T-helper 1 cell treated with Interleukin-12 subunit alpha and Interleukin-12 subunit beta and Interleukin-4 antibody, amounts not matched to agents 30 μg/mL and 1 μg/mL, for 36 hours (primary cell): ENCODE measurements around the gene OR51S1.
"Not testable (repeated sequence)": the region's sequence is repeated elsewhere in the genome, so short reads cannot be mapped to it uniquely, and the experiment has no call there.

Experiments used
- H3K27ac Mint-ChIP-seq: one replicate; pipeline ENCODE4 v1.8.0; 2021; ENCODE audit warnings: mild to moderate bottlenecking, mixed read lengths
- H3K27me3 Mint-ChIP-seq: one replicate; pipeline ENCODE4 v1.8.0; 2021; ENCODE audit warnings: low read depth, mixed read lengths
- H3K36me3 Mint-ChIP-seq: one replicate; pipeline ENCODE4 v1.8.0; 2021; ENCODE audit warnings: low read depth, mixed read lengths
- H3K4me1 Mint-ChIP-seq: one replicate; pipeline ENCODE4 v1.8.0; 2021; ENCODE audit warnings: low read depth, mixed read lengths
- H3K4me3 Mint-ChIP-seq: one replicate; pipeline ENCODE4 v1.8.0; 2021; ENCODE audit warnings: mild to moderate bottlenecking, moderate library complexity, mixed read lengths
- H3K9me3 Mint-ChIP-seq: one replicate; pipeline ENCODE4 v1.8.0; 2021; ENCODE audit warnings: mixed read lengths

OR51S1 gene

DNA sequence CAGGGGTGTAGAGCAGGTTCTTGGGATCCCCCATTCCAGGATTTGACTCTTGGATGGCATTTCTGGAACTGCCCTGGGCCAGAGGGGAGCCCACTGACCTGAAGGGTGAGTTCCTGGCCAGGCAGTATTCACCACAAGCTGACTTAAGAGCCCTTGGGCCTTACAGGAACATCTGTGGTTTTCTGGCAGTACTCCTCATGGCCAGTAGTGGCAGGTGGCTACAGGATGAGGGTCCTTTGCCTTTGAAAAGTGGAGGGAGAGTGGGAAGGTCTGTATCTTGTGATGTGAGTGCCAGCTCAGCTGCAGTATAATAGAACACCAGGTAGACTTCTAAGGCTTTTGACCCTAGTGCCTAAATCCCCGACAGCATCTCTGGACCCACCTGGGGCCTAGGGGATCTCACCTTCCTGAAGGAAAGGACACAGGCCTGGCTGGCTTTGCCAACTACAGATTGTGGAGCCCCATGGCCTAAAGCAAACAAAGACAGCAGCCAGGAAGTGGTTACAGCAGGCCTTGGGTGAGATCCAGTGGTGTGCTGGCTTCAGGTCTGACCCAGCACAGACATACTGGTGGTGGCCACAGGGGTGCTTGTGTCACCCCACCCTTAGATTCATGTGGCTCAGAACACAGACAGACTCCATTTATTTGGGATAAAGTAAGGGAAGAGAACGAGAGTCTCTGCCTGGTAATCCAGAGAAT lies 9.0 kb downstream of the OR51S1 start:
- no peaks in the 10 kb centered on the region for H3K27me3 Mint-ChIP-seq
- H3K4me1 Mint-ChIP-seq = no peaks in the 10 kb centered on the region
- no peak overlapping the region for H3K27ac Mint-ChIP-seq
- H3K4me3 Mint-ChIP-seq = no peak overlapping the region
- no peaks in the 10 kb centered on the region for H3K36me3 Mint-ChIP-seq
- H3K9me3 Mint-ChIP-seq = no peaks in the 10 kb centered on the region

DNA sequence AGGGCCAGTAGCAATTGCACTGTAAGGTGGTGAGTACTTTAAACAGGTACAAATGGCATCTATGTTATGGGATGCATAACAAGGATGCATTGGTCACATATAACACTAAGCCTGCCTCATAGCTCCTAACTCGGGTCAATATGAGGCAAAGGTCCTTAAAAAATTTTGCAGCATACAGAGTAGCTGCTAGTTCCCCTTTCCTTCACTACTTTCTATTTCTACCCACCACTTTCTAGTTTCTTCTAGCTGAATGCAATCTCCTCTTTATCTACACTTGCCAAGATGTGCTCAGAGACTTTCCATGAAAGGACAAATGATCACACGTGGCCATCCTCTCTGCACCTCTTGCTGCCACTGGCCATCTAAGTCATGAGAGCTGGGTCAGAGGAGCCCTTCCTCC lies 18.1 kb downstream of the OR51S1 start:
- Mint-ChIP-seq H3K9me3 (no peaks in the 10 kb centered on the region), H3K27me3 (no peaks in the 10 kb centered on the region), H3K4me3 (no peak overlapping the region), H3K4me1 (no peaks in the 10 kb centered on the region), H3K36me3 (no peaks in the 10 kb centered on the region), H3K27ac (no peak overlapping the region)

DNA sequence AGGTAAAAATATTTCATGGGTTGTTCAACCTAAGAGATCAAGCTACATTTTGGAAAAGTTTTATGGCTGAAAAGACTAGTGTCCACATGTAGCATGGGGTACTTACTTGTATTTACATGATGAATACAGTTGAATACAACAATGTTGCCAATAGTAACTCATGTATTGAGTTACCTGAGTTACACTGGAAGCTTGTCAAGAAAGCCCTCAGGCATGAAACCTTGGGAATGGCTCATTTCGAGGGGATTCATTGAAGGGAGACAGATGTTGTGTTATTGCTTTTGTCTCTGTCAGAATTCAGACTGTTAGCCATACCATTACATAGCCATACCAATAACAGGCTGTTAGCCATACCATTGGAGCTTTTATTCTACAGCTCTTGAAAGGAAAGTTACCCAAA lies 18.7 kb downstream of the OR51S1 start:
- H3K27me3 Mint-ChIP-seq = no peaks in the 10 kb centered on the region

DNA sequence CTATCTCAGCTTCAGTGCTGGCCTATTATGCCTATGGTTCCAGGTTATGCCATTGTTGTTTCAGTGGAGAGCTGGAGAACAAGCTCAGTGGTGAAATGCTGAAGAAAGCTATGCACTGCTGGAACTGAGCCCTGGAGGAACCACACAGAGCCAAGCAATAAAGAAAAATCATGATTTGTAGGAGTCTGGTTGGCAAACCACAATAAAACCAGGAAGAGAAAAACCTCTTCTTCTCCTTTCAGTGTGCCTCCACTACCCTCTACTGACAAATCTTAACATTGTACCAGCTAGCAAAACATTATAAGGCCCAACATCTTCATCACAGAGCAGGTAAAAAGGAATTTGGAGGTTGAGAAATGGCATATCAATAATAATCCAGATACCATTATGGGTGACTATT lies 22.6 kb downstream of the OR51S1 start:
- Mint-ChIP-seq H3K4me1 (no peaks in the 10 kb centered on the region), H3K4me3 (no peak overlapping the region), H3K9me3 (no peaks in the 10 kb centered on the region), H3K27ac (no peak overlapping the region), H3K36me3 (no peaks in the 10 kb centered on the region), H3K27me3 (no peaks in the 10 kb centered on the region)

More for the DNA sequence above, 18.7 kb downstream of the OR51S1 start:
- Mint-ChIP-seq H3K4me1 (no peaks in the 10 kb centered on the region), H3K4me3 (no peak overlapping the region), H3K36me3 (no peaks in the 10 kb centered on the region), H3K27ac (no peak overlapping the region), H3K9me3 (no peaks in the 10 kb centered on the region)

DNA sequence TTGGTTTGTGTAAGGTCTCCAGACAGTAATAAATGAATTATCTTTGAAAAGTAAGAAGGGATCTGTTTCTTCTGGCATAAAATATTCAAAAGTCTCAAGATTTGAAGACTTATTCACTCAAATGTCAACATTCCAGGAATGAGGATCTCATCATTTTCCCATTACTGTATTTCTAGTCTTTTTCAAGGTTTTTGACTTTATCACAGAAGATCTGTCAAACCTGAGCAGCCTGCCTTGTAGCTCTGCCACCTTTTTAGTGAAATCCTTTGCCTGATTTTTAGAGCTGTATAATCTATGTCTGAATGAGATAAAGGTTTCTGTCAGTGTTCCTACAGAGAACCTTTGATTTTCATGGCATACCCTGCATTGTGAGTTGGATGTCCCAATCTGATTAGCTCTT lies 23.9 kb downstream of the OR51S1 start:
- no peaks in the 10 kb centered on the region for H3K27me3 Mint-ChIP-seq
- H3K4me1 Mint-ChIP-seq = no peaks in the 10 kb centered on the region
- no peak overlapping the region for H3K27ac Mint-ChIP-seq
- H3K9me3 Mint-ChIP-seq = no peaks in the 10 kb centered on the region
- H3K36me3 Mint-ChIP-seq = no peaks in the 10 kb centered on the region
- no peak overlapping the region for H3K4me3 Mint-ChIP-seq

DNA sequence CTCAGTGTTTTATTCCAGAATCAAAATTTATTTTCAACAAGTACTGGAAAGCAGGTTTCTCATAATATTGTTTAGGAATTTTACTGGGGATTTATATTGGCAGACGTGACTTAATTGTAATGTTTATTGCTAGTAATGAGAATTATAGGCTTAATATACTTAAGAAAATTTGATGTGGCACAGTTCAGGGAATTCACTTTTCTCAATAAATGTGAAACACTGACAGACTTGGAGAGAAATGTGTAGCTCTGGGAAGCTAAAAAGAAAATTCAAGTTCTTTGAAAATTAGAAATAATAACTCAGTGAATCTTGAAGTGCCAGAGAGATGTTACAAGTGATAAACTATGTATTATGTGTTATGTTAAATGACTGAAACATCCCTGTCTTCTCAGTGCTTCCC lies 28.0 kb downstream of the OR51S1 start, which contains the start of gene OR51F2:
Gene OR51F2 (plus strand): TSS at position 301 of the 400 bp plus-strand sequence. CDS start 101 bp downstream, outside the sequence.
- no peaks in the 10 kb centered on the region for H3K36me3 Mint-ChIP-seq
- H3K27me3 Mint-ChIP-seq = no peaks in the 10 kb centered on the region
- H3K4me1 Mint-ChIP-seq = no peaks in the 10 kb centered on the region
- H3K27ac Mint-ChIP-seq = no peak within 1 kb of the TSS
- H3K4me3 Mint-ChIP-seq = no peak within 1 kb of the TSS
- H3K9me3 Mint-ChIP-seq = no peaks in the 10 kb centered on the region

DNA sequence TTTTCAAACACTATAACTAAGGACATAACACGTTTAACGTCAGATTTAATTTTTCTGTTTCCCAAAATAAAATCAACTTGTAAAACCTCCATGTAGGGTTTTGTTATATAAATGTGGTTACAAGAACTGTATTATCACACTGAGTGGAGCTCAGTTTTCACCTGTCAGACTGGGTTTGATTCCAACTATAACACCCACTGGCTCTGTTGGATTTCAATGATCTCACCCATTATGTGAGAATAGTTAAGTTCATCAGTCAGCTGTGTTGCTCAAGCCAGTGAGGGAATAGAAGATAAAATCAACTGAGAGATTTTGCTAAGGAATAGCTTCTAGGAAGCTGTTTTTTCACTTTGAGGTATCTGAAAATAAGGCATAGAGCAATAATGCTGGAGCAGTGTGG lies 39.8 kb downstream of the OR51S1 start:
- H3K4me1 Mint-ChIP-seq = no peaks in the 10 kb centered on the region
- no peaks in the 10 kb centered on the region for H3K36me3 Mint-ChIP-seq
- H3K27me3 Mint-ChIP-seq = no peaks in the 10 kb centered on the region
- no peak overlapping the region for H3K27ac Mint-ChIP-seq
- no peaks in the 10 kb centered on the region for H3K9me3 Mint-ChIP-seq
- H3K4me3 Mint-ChIP-seq = no peak overlapping the region

DNA sequence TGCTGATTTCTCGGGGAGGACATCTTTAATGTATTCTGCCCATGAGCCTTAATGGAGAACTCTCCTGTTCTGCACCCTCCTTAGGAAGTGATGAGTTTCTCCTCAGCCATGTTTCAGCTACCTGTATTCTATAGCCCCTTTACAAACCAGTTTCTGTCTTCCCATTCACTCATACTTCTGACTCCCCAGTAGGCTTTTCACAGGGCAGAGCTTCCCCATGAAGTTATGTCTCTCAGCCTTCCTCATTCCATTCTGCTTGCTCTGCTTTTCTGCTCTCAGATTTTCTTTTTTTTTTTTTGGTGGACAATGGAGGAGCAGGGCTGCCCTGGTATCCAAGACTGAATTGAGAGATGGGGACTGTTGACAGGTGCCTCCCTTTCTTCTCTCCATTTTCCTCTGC lies 40.5 kb downstream of the OR51S1 start:
- H3K4me3 Mint-ChIP-seq = no peak overlapping the region
- no peaks in the 10 kb centered on the region for H3K27me3 Mint-ChIP-seq
- H3K4me1 Mint-ChIP-seq = no peaks in the 10 kb centered on the region
- H3K36me3 Mint-ChIP-seq = no peaks in the 10 kb centered on the region
- no peak overlapping the region for H3K27ac Mint-ChIP-seq
- no peaks in the 10 kb centered on the region for H3K9me3 Mint-ChIP-seq

DNA sequence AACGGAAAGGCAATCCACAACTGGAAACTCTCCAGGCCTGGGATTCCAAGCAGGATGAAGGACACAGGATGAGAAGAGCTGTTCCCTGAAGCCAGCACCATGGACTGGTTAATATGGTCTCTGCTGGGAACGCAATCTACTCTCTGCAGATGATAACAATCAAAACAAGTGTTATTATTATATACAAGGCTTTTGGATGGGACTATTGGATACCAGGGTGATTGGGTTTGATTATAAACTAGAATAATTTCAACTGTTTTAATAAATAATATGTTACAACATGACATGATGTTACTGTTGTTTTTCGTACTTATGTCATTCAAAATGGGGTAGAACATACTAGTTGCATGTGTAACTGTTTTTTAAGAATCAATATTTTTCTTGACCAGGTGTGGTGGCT lies 44.7 kb downstream of the OR51S1 start, which contains the start of gene OR52R1:
Gene OR52R1 (minus strand): TSS at position 101 of the 400 bp plus-strand sequence. CDS start 0 bp downstream, at position 101.
- Mint-ChIP-seq H3K9me3 (no peaks in the 10 kb centered on the region), H3K36me3 (no peaks in the 10 kb centered on the region), H3K27me3 (no peaks in the 10 kb centered on the region), H3K4me3 (no peak within 1 kb of the TSS), H3K27ac (no peak within 1 kb of the TSS), H3K4me1 (no peaks in the 10 kb centered on the region)

DNA sequence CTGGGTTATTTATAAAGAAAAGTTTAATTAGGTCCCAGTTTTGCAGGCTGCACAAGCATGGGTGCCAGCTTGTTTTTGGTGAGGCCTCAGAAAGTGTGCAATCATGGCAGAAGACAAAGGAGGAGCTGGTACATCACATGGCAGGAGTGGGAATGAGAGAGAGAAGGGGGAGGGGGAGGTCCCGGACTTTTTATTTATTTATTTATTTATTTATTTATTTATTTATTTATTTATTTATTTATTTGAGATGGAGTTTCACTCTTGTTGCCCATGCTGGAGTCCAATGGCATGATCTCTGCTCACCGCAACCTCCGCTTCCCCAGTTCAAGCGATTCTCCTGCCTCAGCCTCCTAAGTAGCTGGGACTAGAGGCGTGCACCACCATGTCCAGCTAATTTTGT lies 47.7 kb downstream of the OR51S1 start:
- H3K4me1 Mint-ChIP-seq, H3K27ac Mint-ChIP-seq, H3K9me3 Mint-ChIP-seq, H3K4me3 Mint-ChIP-seq, H3K36me3 Mint-ChIP-seq, H3K27me3 Mint-ChIP-seq: not testable (repeated sequence)

DNA sequence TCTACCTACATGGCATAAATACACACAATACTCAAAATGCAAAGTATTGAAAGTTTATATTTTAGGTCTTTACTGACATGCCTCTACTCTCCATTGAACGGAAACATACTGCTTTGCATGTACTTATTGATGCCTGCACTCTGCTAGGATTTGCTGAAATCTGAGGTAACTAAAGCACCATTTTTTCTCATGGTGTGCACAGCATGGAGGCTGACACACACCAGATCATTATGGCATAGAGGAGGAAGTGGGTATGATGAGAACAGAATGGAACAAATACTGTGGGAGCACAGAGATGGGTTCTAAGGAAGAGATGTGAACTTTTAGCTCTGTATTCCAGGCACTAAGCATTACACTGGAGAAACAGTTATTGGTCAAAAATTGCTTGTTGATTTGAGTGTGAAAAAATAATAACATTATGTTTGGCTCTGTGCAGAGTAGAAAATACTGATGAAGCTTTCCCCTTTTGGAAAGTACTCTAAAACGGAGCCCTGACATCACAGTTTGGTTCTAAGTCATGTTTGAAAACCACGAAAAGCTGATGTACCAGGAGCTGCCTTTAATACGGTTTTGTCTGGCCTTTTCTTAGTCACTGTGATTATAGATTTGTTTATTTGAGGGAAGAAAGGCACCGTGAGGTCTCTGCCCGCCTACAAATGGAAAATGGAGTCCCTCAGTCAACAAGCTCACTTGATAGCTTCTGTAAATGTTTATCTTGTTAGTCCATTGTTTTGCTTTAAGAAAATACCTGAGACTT lies 50.4 kb downstream of the OR51S1 start:
- no peaks in the 10 kb centered on the region for H3K27me3 Mint-ChIP-seq
- H3K36me3 Mint-ChIP-seq = no peaks in the 10 kb centered on the region
- no peak overlapping the region for H3K4me3 Mint-ChIP-seq
- H3K27ac Mint-ChIP-seq = no peak overlapping the region
- H3K9me3 Mint-ChIP-seq = no peaks in the 10 kb centered on the region
- no peaks in the 10 kb centered on the region for H3K4me1 Mint-ChIP-seq
